Measurements from ENCODE around the gene ELAVL3. TPM values are rescaled to one million over a fixed set of nuclear protein-coding genes. Genes with fewer than 3 reads are reported as not detected.
"Not testable (repeated sequence)": the region's sequence is repeated elsewhere in the genome, so short reads cannot be mapped to it uniquely, and the experiment has no call there.

The ELAVL3 gene
- polyA plus RNA-seq, 1 donor from 2014 or later = 38.7 TPM

DNA sequence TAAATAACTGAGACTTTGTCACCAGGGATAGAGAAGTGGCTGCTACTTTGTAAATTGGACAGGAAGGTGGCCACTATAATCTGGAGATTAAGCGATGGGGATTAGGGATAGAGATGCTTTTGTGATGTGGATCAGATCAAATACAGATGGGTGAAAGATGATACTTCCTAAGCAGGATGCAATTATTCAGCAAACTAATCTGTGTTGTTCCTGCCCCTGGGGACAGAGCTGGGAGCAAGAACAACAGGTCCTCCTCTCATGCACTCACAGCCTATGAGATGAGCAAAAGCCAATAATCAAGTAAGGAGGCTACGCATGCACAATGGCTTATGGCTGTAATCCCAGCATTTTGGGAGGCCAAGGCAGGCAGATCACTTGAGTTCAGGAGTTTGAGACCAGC is 66.3 kb downstream of the ELAVL3 start:
- Histone ChIP-seq H3K9me3 (ENCODE audit: low read length) (no peaks in the 10 kb centered on the region), H3K79me2 (replicated peaks; ENCODE audit: insufficient read depth, low read length) (no peaks in the 10 kb centered on the region), H3F3A (ENCODE audit: insufficient read depth, low read length, poor library complexity, severe bottlenecking) (no peaks in the 10 kb centered on the region), H3K4me3 (ENCODE audit: low read length) (no peak overlapping the region), H3K27ac (ENCODE audit: low read length) (no peak overlapping the region), H3K27me3 (ENCODE audit: insufficient read depth, low read depth, low read length) (peaks cover 33% of the 10 kb centered on the region), H4K20me1 (ENCODE audit: insufficient read depth) (no peaks in the 10 kb centered on the region), H2AFZ (ENCODE audit: low read depth, low read length) (no peak overlapping the region), H3K9me2 (ENCODE audit: insufficient read depth, low read length) (no peaks in the 10 kb centered on the region), H3K36me3 (ENCODE audit: insufficient read depth, low read length) (no peaks in the 10 kb centered on the region), H3K9ac (ENCODE audit: low read length) (no peak overlapping the region), H3K4me2 (ENCODE audit: low read length) (no peak overlapping the region)
- TF ChIP-seq MXI1 (conservative IDR thresholded peaks at IDR 0.05; ENCODE audit: poor library complexity, severe bottlenecking) (no peak), TAF1 (IDR thresholded peaks at IDR 0.05; ENCODE audit: low read depth) (no peak), RAD21 (conservative IDR thresholded peaks at IDR 0.05) (no peak)

DNA sequence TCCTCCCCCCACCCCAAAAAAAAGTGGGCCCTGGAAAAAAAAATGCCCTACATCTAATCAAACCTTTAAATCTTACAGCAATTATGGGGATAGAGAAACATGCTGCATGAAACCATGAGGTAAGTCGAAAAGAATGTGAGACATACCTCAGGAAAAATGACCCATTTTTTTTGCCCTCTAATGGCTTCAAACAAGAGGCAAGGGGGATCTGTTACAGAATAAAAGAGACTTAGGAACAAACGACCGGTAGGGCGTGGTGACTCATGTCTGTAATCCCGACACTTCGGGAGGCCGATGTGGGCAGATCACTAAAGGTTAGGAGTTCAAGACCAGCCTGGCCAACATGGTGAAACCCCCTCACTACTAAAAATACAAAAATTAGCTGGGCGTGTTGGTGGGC is 70.2 kb downstream of the ELAVL3 start:
- Histone ChIP-seq H3K79me2 (replicated peaks; ENCODE audit: insufficient read depth, low read length) (no peaks in the 10 kb centered on the region), H3K9me2 (ENCODE audit: insufficient read depth, low read length) (no peaks in the 10 kb centered on the region), H3K36me3 (ENCODE audit: insufficient read depth, low read length) (no peaks in the 10 kb centered on the region), H3F3A (ENCODE audit: insufficient read depth, low read length, poor library complexity, severe bottlenecking) (no peaks in the 10 kb centered on the region), H3K4me3 (ENCODE audit: low read length) (no peak overlapping the region), H3K27ac (ENCODE audit: low read length) (no peak overlapping the region), H3K9me3 (ENCODE audit: low read length) (no peaks in the 10 kb centered on the region), H2AFZ (ENCODE audit: low read depth, low read length) (no peak overlapping the region), H3K9ac (ENCODE audit: low read length) (no peak overlapping the region), H3K27me3 (ENCODE audit: insufficient read depth, low read depth, low read length) (no peaks in the 10 kb centered on the region), H3K4me2 (ENCODE audit: low read length) (no peak overlapping the region), H4K20me1 (ENCODE audit: insufficient read depth) (no peaks in the 10 kb centered on the region)
- no peak for TF ChIP-seq RAD21 (conservative IDR thresholded peaks at IDR 0.05)
- TF ChIP-seq TAF1 (IDR thresholded peaks at IDR 0.05; ENCODE audit: low read depth) = no peak

DNA sequence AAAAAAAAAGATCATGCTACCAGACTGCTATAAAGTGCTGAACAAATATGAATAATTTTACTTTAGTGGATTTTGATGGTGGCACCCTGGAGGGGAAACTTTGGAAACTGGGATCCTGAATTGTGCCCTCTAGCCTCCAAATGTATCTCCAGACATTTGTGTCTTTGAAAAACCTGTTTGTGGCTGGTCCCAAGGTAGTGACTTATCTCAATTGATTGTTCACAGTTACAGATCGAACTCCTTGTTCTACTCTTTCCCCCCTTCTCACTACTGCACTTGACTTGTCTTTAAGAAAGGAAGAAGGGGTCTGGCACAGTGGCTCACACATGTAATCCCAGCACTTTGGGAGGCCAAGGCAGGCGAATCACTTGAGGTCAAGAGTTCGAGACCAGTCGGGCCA is 72.3 kb downstream of the ELAVL3 start:
- Histone ChIP-seq H3K4me2 (ENCODE audit: low read length) (no peak overlapping the region), H3K9me3 (ENCODE audit: low read length) (no peaks in the 10 kb centered on the region), H3F3A (ENCODE audit: insufficient read depth, low read length, poor library complexity, severe bottlenecking) (no peaks in the 10 kb centered on the region), H3K36me3 (ENCODE audit: insufficient read depth, low read length) (no peaks in the 10 kb centered on the region), H2AFZ (ENCODE audit: low read depth, low read length) (no peak overlapping the region), H3K9ac (ENCODE audit: low read length) (no peak overlapping the region), H3K9me2 (ENCODE audit: insufficient read depth, low read length) (no peaks in the 10 kb centered on the region), H3K27me3 (ENCODE audit: insufficient read depth, low read depth, low read length) (no peaks in the 10 kb centered on the region), H3K4me3 (ENCODE audit: low read length) (no peak overlapping the region), H3K27ac (ENCODE audit: low read length) (no peak overlapping the region), H3K79me2 (replicated peaks; ENCODE audit: insufficient read depth, low read length) (no peaks in the 10 kb centered on the region), H4K20me1 (ENCODE audit: insufficient read depth) (no peaks in the 10 kb centered on the region)
- TF ChIP-seq RAD21 (conservative IDR thresholded peaks at IDR 0.05) = no peak
- no peak for TF ChIP-seq POLR2AphosphoS5 (IDR thresholded peaks at IDR 0.05)
- no peak for TF ChIP-seq SMC3 (conservative IDR thresholded peaks at IDR 0.05; ENCODE audit: poor library complexity)
- no peak for TF ChIP-seq MXI1 (conservative IDR thresholded peaks at IDR 0.05; ENCODE audit: poor library complexity, severe bottlenecking)
- TF ChIP-seq EZH2 (IDR thresholded peaks at IDR 0.05; ENCODE audit: borderline replicate concordance, insufficient read depth, low read length, poor library complexity, severe bottlenecking) = no peak
- TF ChIP-seq EP300 (conservative IDR thresholded peaks at IDR 0.05; ENCODE audit: poor library complexity, severe bottlenecking) = no peak
- TF ChIP-seq TAF1 (IDR thresholded peaks at IDR 0.05; ENCODE audit: low read depth) = no peak
- TF ChIP-seq, protein P1, sequence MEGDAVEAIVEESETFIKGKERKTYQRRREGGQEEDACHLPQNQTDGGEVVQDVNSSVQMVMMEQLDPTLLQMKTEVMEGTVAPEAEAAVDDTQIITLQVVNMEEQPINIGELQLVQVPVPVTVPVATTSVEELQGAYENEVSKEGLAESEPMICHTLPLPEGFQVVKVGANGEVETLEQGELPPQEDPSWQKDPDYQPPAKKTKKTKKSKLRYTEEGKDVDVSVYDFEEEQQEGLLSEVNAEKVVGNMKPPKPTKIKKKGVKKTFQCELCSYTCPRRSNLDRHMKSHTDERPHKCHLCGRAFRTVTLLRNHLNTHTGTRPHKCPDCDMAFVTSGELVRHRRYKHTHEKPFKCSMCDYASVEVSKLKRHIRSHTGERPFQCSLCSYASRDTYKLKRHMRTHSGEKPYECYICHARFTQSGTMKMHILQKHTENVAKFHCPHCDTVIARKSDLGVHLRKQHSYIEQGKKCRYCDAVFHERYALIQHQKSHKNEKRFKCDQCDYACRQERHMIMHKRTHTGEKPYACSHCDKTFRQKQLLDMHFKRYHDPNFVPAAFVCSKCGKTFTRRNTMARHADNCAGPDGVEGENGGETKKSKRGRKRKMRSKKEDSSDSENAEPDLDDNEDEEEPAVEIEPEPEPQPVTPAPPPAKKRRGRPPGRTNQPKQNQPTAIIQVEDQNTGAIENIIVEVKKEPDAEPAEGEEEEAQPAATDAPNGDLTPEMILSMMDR (IDR thresholded peaks at IDR 0.05; ENCODE audit: poor library complexity, severe bottlenecking) = no peak
- TF ChIP-seq, protein P2, sequence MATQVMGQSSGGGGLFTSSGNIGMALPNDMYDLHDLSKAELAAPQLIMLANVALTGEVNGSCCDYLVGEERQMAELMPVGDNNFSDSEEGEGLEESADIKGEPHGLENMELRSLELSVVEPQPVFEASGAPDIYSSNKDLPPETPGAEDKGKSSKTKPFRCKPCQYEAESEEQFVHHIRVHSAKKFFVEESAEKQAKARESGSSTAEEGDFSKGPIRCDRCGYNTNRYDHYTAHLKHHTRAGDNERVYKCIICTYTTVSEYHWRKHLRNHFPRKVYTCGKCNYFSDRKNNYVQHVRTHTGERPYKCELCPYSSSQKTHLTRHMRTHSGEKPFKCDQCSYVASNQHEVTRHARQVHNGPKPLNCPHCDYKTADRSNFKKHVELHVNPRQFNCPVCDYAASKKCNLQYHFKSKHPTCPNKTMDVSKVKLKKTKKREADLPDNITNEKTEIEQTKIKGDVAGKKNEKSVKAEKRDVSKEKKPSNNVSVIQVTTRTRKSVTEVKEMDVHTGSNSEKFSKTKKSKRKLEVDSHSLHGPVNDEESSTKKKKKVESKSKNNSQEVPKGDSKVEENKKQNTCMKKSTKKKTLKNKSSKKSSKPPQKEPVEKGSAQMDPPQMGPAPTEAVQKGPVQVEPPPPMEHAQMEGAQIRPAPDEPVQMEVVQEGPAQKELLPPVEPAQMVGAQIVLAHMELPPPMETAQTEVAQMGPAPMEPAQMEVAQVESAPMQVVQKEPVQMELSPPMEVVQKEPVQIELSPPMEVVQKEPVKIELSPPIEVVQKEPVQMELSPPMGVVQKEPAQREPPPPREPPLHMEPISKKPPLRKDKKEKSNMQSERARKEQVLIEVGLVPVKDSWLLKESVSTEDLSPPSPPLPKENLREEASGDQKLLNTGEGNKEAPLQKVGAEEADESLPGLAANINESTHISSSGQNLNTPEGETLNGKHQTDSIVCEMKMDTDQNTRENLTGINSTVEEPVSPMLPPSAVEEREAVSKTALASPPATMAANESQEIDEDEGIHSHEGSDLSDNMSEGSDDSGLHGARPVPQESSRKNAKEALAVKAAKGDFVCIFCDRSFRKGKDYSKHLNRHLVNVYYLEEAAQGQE (IDR thresholded peaks at IDR 0.05; ENCODE audit: borderline replicate concordance) = no peak

DNA sequence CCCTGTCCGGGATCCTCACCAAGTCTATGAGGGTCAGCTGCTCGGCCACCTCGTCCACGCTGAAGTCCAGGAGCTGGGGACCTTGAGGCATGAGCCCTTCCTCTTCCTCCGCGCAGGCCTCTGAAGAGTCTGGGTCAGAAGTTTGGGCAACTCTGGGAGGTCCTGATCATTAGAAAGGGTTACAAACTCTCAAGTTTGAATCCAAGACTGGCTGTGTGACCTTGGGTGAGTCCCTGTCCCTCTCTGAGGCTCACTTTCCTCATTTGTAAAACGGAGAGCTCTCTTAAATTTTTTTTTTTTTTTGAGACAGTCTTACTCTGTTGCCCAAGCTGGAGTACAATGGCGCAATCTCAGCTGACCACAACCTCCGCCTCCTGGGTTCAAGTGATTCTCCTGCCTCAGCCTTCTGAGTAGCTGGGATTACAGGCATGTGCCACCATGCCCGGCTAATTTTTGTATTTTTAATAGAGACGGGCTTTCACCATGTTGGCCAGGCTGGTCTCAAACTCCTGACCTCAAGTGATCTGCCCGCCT is 74.1 kb downstream of the ELAVL3 start:
- H3K27ac ChIP-seq (ENCODE audit: low read length); H3K36me3 ChIP-seq (ENCODE audit: insufficient read depth, low read length); H4K20me1 ChIP-seq (ENCODE audit: insufficient read depth); H3F3A ChIP-seq (ENCODE audit: insufficient read depth, low read length, poor library complexity, severe bottlenecking); H3K9ac ChIP-seq (ENCODE audit: low read length); H3K4me2 ChIP-seq (ENCODE audit: low read length); H3K4me3 ChIP-seq (ENCODE audit: low read length); H3K27me3 ChIP-seq (ENCODE audit: insufficient read depth, low read depth, low read length); H3K9me2 ChIP-seq (ENCODE audit: insufficient read depth, low read length); H3K9me3 ChIP-seq (ENCODE audit: low read length); H3K79me2 ChIP-seq (replicated peaks; ENCODE audit: insufficient read depth, low read length); H2AFZ ChIP-seq (ENCODE audit: low read depth, low read length): not testable (repeated sequence)
